A549 (cell line): ENCODE measurements around the gene IQGAP2. TPM values are rescaled to one million over a fixed set of nuclear protein-coding genes. Genes with fewer than 3 reads are reported as not detected.

Experiments used
- ATAC-seq, 2 experiments: fragments of 200-7000 bp in 1 of 2; fragments of >200 bp in 1 of 2; cut with Nextera tagmentation in 1 of 2; cut with Tn5 transposase in 1 of 2; 3 replicates each; pipeline versions ENCODE4 v1.8.0 to v1.9.1; 2018 to 2020; ENCODE audit warnings: mild to moderate bottlenecking in 1 of 2, moderate library complexity in 1 of 2
- CTCF ChIA-PET: fragments of 300-600 bp; sonication (Branson Sonifier 250); formaldehyde crosslinking; extraction: SDS; loops from one replicate; lab custom pipeline; 2021; ENCODE audit warnings: antibody characterized with exemption, inconsistent platforms; lab: Yijun Ruan, JAX
- POLR2A ChIA-PET: fragments of 350-600 bp; formaldehyde crosslinking; extraction: SDS; loops from one replicate; lab custom pipeline; 2021; ENCODE audit warnings: antibody characterized with exemption, inconsistent platforms; lab: Yijun Ruan, JAX
- DNase-seq, 2 experiments: peaks; one replicate each; pipeline versions ENCODE4 v3.0.0 to v3.0.0-alpha.2; 2011 to 2016; ENCODE audit warnings: low read depth in 1 of 2, low spot score in 1 of 2
- FAIRE-seq: peaks from 2 replicates; lab custom pipeline; 2011; peaks lifted over from hg19 to GRCh38; lab: Jason Lieb, UNC
- H3K27ac ChIP-seq, 2 experiments: fragments of >200 bp; sonication (Bioruptor Twin); formaldehyde crosslinking; 3 replicates each; pipeline ENCODE4 v1.5.1; 2016 to 2017
- H3K4me1 ChIP-seq: fragments of >200 bp; sonication (Bioruptor Twin); formaldehyde crosslinking; 3 replicates; pipeline ENCODE4 v1.6.1; 2016
- H3K4me2 ChIP-seq: fragments of >200 bp; sonication (Bioruptor Twin); formaldehyde crosslinking; 3 replicates; pipeline ENCODE4 v1.6.1; 2016
- H3K4me3 ChIP-seq: fragments of >200 bp; sonication (Bioruptor Twin); formaldehyde crosslinking; 3 replicates; pipeline ENCODE4 v1.5.1; 2016
- H3K9me3 ChIP-seq: fragments of >200 bp; sonication (Bioruptor Twin); formaldehyde crosslinking; 3 replicates; pipeline ENCODE4 v1.6.1; 2016
- CEBPB ChIP-seq, 2 experiments: fragments of >200 bp in 1 of 2; sonication (Bioruptor Twin) in 1 of 2; formaldehyde crosslinking in 1 of 2; IDR thresholded peaks; 2 replicates each; pipeline ENCODE4 v1.6.1; 2012 to 2016
- CHD4 ChIP-seq: fragments of 200-600 bp; sonication (generic); IDR thresholded peaks from 2 replicates; pipeline ENCODE4 v1.6.1; 2016; ENCODE audit warnings: antibody characterized with exemption, mild to moderate bottlenecking, borderline replicate concordance
- EHF ChIP-seq: fragments of 250-450 bp; sonication (Bioruptor Pico); IDR thresholded peaks from 2 replicates; pipeline ENCODE4 v1.5.0; 2020; ENCODE audit warnings: mild to moderate bottlenecking
- EHMT2 ChIP-seq: fragments of 200-600 bp; sonication (generic); IDR thresholded peaks from 2 replicates; pipeline ENCODE4 v1.6.1; 2016; ENCODE audit warnings: antibody characterized with exemption, low read depth, mild to moderate bottlenecking, moderate library complexity
- ESRRA ChIP-seq: fragments of 150-350 bp; IDR thresholded peaks from 2 replicates; pipeline ENCODE4 v1.6.1; 2014; ENCODE audit warnings: mild to moderate bottlenecking, low read length, borderline replicate concordance
- GATA3 ChIP-seq: IDR thresholded peaks from 2 replicates; pipeline ENCODE4 v1.6.1; 2012; ENCODE audit warnings: borderline replicate concordance
- HEYL ChIP-seq: fragments of 250-450 bp; sonication (Bioruptor Pico); IDR thresholded peaks from 2 replicates; pipeline ENCODE4 v1.8.0; 2021; ENCODE audit warnings: mild to moderate bottlenecking, moderate library complexity
- HOXA7 ChIP-seq: fragments of 250-450 bp; sonication (Bioruptor Pico); IDR thresholded peaks from 2 replicates; pipeline ENCODE4 v1.5.0; 2020; ENCODE audit warnings: mild to moderate bottlenecking, moderate library complexity
- JUNB ChIP-seq: fragments of >200 bp; sonication (Bioruptor Twin); formaldehyde crosslinking; IDR thresholded peaks from 2 replicates; pipeline ENCODE4 v1.6.1; 2016
- NR3C1 ChIP-seq: fragments of >200 bp; sonication (Bioruptor Twin); formaldehyde crosslinking; IDR thresholded peaks from 3 replicates; pipeline ENCODE4 v1.6.1; 2017
- RAD21 ChIP-seq, 2 experiments: fragments of >200 bp in 1 of 2; sonication (Bioruptor Twin) in 1 of 2; formaldehyde crosslinking in 1 of 2; IDR thresholded peaks in 1 of 2; conservative IDR thresholded peaks in 1 of 2; 2 replicates in 1 of 2; 3 replicates in 1 of 2; pipeline ENCODE4 v1.6.1; 2012 to 2018; ENCODE audit warnings: inconsistent platforms in 1 of 2
- RNF2 ChIP-seq: fragments of 200-600 bp; sonication (generic); IDR thresholded peaks from 2 replicates; pipeline ENCODE4 v1.6.1; 2016; ENCODE audit warnings: low read depth, mild to moderate bottlenecking, antibody characterized with exemption, moderate library complexity, borderline replicate concordance
- ZC3H11A ChIP-seq: fragments of 450-650 bp; IDR thresholded peaks from 2 replicates; pipeline ENCODE4 v1.6.1; 2014; ENCODE audit warnings: antibody characterized with exemption, mild to moderate bottlenecking
- whole genome bisulfite sequencing: methylation state at CpG from one replicate; pipeline ENCODE4 v1.1.6; 2017; ENCODE audit errors: missing lambda C conversion rate; 5-methylcytosine and 5-hydroxymethylcytosine counted together
- polyA plus RNA-seq, 4 experiments: library from polyadenylated mRNA; depleted of rRNA in 3 of 4; stranded (reverse); fragments of >200 nt; fragmentation: RNase III in 1 of 4; extraction: RNeasy Plus Mini Kit Qiagen cat#74134 plus additional on column Dnase treatment in 1 of 4; gene quantifications; 2 replicates in 3 of 4; 3 replicates in 1 of 4; pipeline ENCODE4 v1.2.3, GENCODE V29; 2011 to 2017
- TF ChIP-seq, protein P1 (sequence below): fragments of >200 bp; sonication (Bioruptor Twin); formaldehyde crosslinking; IDR thresholded peaks from 3 replicates; pipeline ENCODE4 v1.6.1; 2016
- TF ChIP-seq, protein P2 (sequence below): fragments of 200-600 bp; sonication (generic); IDR thresholded peaks from 2 replicates; pipeline ENCODE4 v1.6.1; 2016; ENCODE audit warnings: antibody characterized with exemption, mild to moderate bottlenecking, moderate library complexity
- TF ChIP-seq, protein P3 (sequence below): fragments of 250-450 bp; sonication (Bioruptor Pico); IDR thresholded peaks from 2 replicates; pipeline ENCODE4 v1.5.0; 2020; ENCODE audit warnings: low read depth, mild to moderate bottlenecking, moderate library complexity
- TF ChIP-seq, protein P4 (sequence below): IDR thresholded peaks from 2 replicates; pipeline ENCODE4 v1.6.1; 2012

The IQGAP2 gene
- polyA plus RNA-seq, 2 of the 4 experiments (the other 2 are of a cell fraction): 5.3 to 10.1 TPM

DNA sequence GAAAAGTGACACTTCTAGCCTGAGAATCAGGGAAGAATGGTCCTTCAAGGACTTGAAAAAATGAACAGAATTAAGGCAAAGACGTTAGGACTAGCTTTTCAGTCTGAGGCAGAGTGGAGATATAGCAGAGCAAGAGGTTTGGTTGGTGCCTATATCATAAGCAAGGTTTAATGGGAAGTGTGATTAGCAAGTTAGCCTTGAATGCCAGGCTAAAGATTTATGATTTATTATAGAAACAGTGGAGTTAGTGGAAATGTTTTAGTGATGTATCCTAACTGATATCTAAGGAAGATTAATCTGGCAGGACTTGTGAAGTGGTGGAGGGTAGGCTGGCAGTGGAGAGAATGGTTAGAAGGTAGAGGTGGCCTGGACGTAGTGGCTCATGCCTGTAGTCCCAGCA is 213.1 kb downstream of the IQGAP2 start:
- H3K27ac ChIP-seq: no peak overlapping the region
- no peak for DNase-seq
- CTCF ChIA-PET: interaction anchor here (0.7 to 3.0 kb wide), 6 partner anchors 9 to 158 kb away, joined by 3 to 17 read pairs (median 4); no protein-coding TSS in a partner anchor
- peaks cover 15% of the 10 kb centered on the region; the same call in 2 of the 3 replicates for H3K4me1 ChIP-seq
- 79% methylated on average over 2 of the region's 2 CpGs for WGBS
- FAIRE-seq: no peak
- no peak for ATAC-seq
- H3K9me3 ChIP-seq: no peaks in the 10 kb centered on the region
- H3K4me2 ChIP-seq: no peak overlapping the region
- TF ChIP-seq, protein P1, sequence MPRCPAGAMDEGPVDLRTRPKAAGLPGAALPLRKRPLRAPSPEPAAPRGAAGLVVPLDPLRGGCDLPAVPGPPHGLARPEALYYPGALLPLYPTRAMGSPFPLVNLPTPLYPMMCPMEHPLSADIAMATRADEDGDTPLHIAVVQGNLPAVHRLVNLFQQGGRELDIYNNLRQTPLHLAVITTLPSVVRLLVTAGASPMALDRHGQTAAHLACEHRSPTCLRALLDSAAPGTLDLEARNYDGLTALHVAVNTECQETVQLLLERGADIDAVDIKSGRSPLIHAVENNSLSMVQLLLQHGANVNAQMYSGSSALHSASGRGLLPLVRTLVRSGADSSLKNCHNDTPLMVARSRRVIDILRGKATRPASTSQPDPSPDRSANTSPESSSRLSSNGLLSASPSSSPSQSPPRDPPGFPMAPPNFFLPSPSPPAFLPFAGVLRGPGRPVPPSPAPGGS: no peak
- TF ChIP-seq, protein P2, sequence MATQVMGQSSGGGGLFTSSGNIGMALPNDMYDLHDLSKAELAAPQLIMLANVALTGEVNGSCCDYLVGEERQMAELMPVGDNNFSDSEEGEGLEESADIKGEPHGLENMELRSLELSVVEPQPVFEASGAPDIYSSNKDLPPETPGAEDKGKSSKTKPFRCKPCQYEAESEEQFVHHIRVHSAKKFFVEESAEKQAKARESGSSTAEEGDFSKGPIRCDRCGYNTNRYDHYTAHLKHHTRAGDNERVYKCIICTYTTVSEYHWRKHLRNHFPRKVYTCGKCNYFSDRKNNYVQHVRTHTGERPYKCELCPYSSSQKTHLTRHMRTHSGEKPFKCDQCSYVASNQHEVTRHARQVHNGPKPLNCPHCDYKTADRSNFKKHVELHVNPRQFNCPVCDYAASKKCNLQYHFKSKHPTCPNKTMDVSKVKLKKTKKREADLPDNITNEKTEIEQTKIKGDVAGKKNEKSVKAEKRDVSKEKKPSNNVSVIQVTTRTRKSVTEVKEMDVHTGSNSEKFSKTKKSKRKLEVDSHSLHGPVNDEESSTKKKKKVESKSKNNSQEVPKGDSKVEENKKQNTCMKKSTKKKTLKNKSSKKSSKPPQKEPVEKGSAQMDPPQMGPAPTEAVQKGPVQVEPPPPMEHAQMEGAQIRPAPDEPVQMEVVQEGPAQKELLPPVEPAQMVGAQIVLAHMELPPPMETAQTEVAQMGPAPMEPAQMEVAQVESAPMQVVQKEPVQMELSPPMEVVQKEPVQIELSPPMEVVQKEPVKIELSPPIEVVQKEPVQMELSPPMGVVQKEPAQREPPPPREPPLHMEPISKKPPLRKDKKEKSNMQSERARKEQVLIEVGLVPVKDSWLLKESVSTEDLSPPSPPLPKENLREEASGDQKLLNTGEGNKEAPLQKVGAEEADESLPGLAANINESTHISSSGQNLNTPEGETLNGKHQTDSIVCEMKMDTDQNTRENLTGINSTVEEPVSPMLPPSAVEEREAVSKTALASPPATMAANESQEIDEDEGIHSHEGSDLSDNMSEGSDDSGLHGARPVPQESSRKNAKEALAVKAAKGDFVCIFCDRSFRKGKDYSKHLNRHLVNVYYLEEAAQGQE: no peak
- TF ChIP-seq RAD21 (conservative IDR thresholded peaks at IDR 0.05 in 1 of 2, IDR thresholded peaks at IDR 0.05 in 1 of 2): no peak
- no peak for TF ChIP-seq ZC3H11A
- TF ChIP-seq RNF2: no peak
- no peak for TF ChIP-seq NR3C1
- no peak for TF ChIP-seq EHMT2
- TF ChIP-seq HOXA7 (CRISPR knock-in tag): no peak
- no peak for TF ChIP-seq JUNB
- TF ChIP-seq HEYL (CRISPR knock-in tag): no peak
- POLR2A ChIA-PET: no interaction called here
- no peak overlapping the region for H3K4me3 ChIP-seq

DNA sequence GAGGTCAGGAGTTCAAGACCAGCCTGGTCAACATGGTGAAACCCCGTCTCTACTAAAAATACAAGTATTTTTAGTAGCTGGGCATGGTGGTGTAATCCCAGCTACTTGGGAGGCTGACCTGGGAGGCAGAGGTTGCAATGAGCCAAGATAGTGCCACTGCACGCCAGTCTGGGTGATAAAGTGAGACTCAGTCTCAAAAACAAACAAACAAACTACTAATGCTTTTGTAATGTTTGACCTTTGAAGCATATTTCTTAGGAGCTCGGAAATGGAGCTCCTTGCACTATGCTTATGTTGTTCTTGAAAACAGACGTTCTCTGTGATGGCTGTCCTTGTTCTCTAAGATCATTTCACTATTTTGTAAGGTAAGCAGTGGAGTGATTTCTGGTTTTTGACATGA is 214.1 kb downstream of the IQGAP2 start:
- no peaks in the 10 kb centered on the region for H3K9me3 ChIP-seq
- no peak overlapping the region; a peak in 1 of 6 replicates for H3K27ac ChIP-seq
- peaks cover 18% of the 10 kb centered on the region; the same call in 2 of the 3 replicates for H3K4me1 ChIP-seq
- WGBS: 10% methylated on average over 4 of the region's 4 CpGs
- ChIA-PET CTCF (interaction anchor here (1.7 to 2.1 kb wide), 3 partner anchors 23 to 157 kb away, joined by 4 to 7 read pairs (median 6); no protein-coding TSS in a partner anchor), POLR2A (no interaction called here)
- TF ChIP-seq, protein P3, sequence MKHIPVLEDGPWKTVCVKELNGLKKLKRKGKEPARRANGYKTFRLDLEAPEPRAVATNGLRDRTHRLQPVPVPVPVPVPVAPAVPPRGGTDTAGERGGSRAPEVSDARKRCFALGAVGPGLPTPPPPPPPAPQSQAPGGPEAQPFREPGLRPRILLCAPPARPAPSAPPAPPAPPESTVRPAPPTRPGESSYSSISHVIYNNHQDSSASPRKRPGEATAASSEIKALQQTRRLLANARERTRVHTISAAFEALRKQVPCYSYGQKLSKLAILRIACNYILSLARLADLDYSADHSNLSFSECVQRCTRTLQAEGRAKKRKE (CRISPR knock-in tag): no peak
- TF ChIP-seq ZC3H11A (no peak), GATA3 (peak; percentile 38; the same call in 1 of the 2 replicates), ESRRA (no peak), CHD4 (no peak), EHF (CRISPR knock-in tag) (no peak), CEBPB (IDR thresholded peaks at IDR 0.05) (peak in 1 of 2 experiments; percentile 57; a peak in 2 of 4 replicates)
- TF ChIP-seq, protein P4, sequence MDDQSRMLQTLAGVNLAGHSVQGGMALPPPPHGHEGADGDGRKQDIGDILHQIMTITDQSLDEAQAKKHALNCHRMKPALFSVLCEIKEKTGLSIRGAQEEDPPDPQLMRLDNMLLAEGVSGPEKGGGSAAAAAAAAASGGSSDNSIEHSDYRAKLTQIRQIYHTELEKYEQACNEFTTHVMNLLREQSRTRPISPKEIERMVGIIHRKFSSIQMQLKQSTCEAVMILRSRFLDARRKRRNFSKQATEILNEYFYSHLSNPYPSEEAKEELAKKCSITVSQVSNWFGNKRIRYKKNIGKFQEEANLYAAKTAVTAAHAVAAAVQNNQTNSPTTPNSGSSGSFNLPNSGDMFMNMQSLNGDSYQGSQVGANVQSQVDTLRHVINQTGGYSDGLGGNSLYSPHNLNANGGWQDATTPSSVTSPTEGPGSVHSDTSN: no peak
- H3K4me3 ChIP-seq: no peak overlapping the region
- FAIRE-seq: no peak
- ATAC-seq: peak; percentile 28 to 73; a peak in 3 of 6 replicates
- DNase-seq: peak in 1 of 2 experiments; percentile 64
- H3K4me2 ChIP-seq: peak overlapping the region; percentile 38
